Natural killer cell (primary cell): ENCODE measurements around the gene PCED1B. TPM values are rescaled to one million over a fixed set of nuclear protein-coding genes. Genes with fewer than 3 reads are reported as not detected.
A peak's percentile ranks its signal among the peaks of the same experiment; 100 is the strongest.

Experiments
- ATAC-seq, 3 donors: fragments of 150-1000 bp in 2 of 3; fragments of 200-7000 bp in 1 of 3; cut with Tn5 transposase; 1 replicate in 1 of 3; 2 replicates in 2 of 3; pipeline ENCODE4 v1.10.0; 2021; ENCODE audit warnings: mild to moderate bottlenecking in 2 of 3, moderate library complexity in 2 of 3
- DNase-seq, 2 donors: peaks; one replicate each; pipeline versions ENCODE4 v3.0.0 to v3.0.0-alpha.2; 2013 to 2021; ENCODE audit warnings: mixed read lengths in 1 of 2
- H3K27ac ChIP-seq: one replicate; pipeline ENCODE4 v1.5.1; 2013; ENCODE audit warnings: mild to moderate bottlenecking, low read length
- H3K27me3 ChIP-seq: one replicate; pipeline ENCODE4 v1.6.1; 2013; ENCODE audit warnings: low read length; ENCODE audit not compliant: control insufficient read depth, insufficient read depth
- H3K36me3 ChIP-seq: one replicate; pipeline ENCODE4 v1.6.1; 2013; ENCODE audit warnings: low read length; ENCODE audit not compliant: control insufficient read depth, insufficient read depth
- H3K4me1 ChIP-seq: one replicate; pipeline ENCODE4 v1.6.1; 2013; ENCODE audit warnings: low read length; ENCODE audit not compliant: control insufficient read depth, insufficient read depth
- H3K4me3 ChIP-seq: one replicate; pipeline ENCODE4 v1.5.1; 2013; ENCODE audit warnings: low read length
- H3K9me3 ChIP-seq: one replicate; pipeline ENCODE4 v1.6.1; 2013; ENCODE audit warnings: low read length; ENCODE audit not compliant: control insufficient read depth, insufficient read depth
- H3K27ac Mint-ChIP-seq, 2 donors: one replicate each; pipeline ENCODE4 v1.8.0; 2022; ENCODE audit warnings: mild to moderate bottlenecking in 2 of 2, mixed read lengths in 2 of 2, moderate library complexity in 1 of 2
- H3K27me3 Mint-ChIP-seq, 2 donors: one replicate each; pipeline ENCODE4 v1.8.0; 2022; ENCODE audit warnings: low read depth in 2 of 2, mixed read lengths in 2 of 2
- H3K36me3 Mint-ChIP-seq: one replicate; pipeline ENCODE4 v1.8.0; 2022; ENCODE audit warnings: mixed read lengths
- H3K4me1 Mint-ChIP-seq, 2 donors: one replicate each; pipeline ENCODE4 v1.8.0; 2022; ENCODE audit warnings: mixed read lengths in 2 of 2
- H3K4me3 Mint-ChIP-seq: one replicate; pipeline ENCODE4 v1.8.0; 2022; ENCODE audit warnings: mild to moderate bottlenecking, moderate library complexity, mixed read lengths
- H3K9me3 Mint-ChIP-seq, 2 donors: one replicate each; pipeline ENCODE4 v1.8.0; 2022; ENCODE audit warnings: mixed read lengths in 2 of 2
- WGBS: methylation state at CpG from one replicate; pipeline ENCODE4 v1.1.7; 2013; ENCODE audit warnings: missing lambda C conversion rate; ENCODE audit not compliant: insufficient coverage; 5-methylcytosine and 5-hydroxymethylcytosine counted together
- intact Hi-C: fragments of 100-400 bp; cut with micrococcal nuclease; formaldehyde crosslinking; loops from one replicate; pipeline ENCODE4 v1.14.2; 2022
- total RNA-seq, 4 donors: library from RNA; stranded (reverse); fragments of 120-200 nt in 1 of 4; gene quantifications; one replicate each; pipeline versions ENCODE4 v1.2.3 to v1.2.4, GENCODE V29; 2013 to 2022
- TF ChIP-seq, protein P1 (sequence below): fragments of 200-600 bp; IDR thresholded peaks from one replicate; pipeline ENCODE4 v1.8.0; 2022; ENCODE audit warnings: antibody characterized with exemption

The PCED1B gene
- total RNA-seq, 3 donors from 2014 or later (not counting 1 experiment from before 2014, with no cell fraction given), result 30.2 to 35.9 (median 33.3) TPM

- ATAC-seq, result no peak
- no peaks in the 10 kb centered on the region for H3K27me3 Mint-ChIP-seq
- H3K27me3 ChIP-seq, result no peaks in the 10 kb centered on the region
- H3K4me3 Mint-ChIP-seq, result no peak overlapping the region
- H3K9me3 Mint-ChIP-seq, result no peaks in the 10 kb centered on the region
- no peak overlapping the region for H3K27ac ChIP-seq
- DNase-seq, result peak in 1 of 2 donors; percentile 35
- H3K36me3 ChIP-seq, result peaks cover 4% of the 10 kb centered on the region
- WGBS, result 80% methylated on average over 4 of the region's 4 CpGs
- TF ChIP-seq, protein P1, sequence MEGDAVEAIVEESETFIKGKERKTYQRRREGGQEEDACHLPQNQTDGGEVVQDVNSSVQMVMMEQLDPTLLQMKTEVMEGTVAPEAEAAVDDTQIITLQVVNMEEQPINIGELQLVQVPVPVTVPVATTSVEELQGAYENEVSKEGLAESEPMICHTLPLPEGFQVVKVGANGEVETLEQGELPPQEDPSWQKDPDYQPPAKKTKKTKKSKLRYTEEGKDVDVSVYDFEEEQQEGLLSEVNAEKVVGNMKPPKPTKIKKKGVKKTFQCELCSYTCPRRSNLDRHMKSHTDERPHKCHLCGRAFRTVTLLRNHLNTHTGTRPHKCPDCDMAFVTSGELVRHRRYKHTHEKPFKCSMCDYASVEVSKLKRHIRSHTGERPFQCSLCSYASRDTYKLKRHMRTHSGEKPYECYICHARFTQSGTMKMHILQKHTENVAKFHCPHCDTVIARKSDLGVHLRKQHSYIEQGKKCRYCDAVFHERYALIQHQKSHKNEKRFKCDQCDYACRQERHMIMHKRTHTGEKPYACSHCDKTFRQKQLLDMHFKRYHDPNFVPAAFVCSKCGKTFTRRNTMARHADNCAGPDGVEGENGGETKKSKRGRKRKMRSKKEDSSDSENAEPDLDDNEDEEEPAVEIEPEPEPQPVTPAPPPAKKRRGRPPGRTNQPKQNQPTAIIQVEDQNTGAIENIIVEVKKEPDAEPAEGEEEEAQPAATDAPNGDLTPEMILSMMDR, result no peak
- H3K27ac Mint-ChIP-seq, result peak overlapping the region; percentile 36 to 62
- intact Hi-C loops, result no loop called here
- H3K4me1 Mint-ChIP-seq, result peaks cover 24 to 43% of the 10 kb centered on the region in 2 donors
- H3K4me1 ChIP-seq, result no peaks in the 10 kb centered on the region
- H3K36me3 Mint-ChIP-seq, result no peaks in the 10 kb centered on the region
- H3K9me3 ChIP-seq, result no peaks in the 10 kb centered on the region
- no peak overlapping the region for H3K4me3 ChIP-seq
These were observed 65.8 kb downstream of the PCED1B start for GRCh38 chr12:47145188-47145587.

- ATAC-seq, result no peak
These were observed 68.3 kb downstream of the PCED1B start for GRCh38 chr12:47147739-47148138.

GRCh38 chr12:47149146-47149545 is 69.7 kb downstream of the PCED1B start:
- ATAC-seq, result no peak

More at GRCh38 chr12:47147739-47148138, 68.3 kb downstream of the PCED1B start:
- no peaks in the 10 kb centered on the region for H3K9me3 Mint-ChIP-seq
- no peaks in the 10 kb centered on the region for H3K27me3 Mint-ChIP-seq
- Histone ChIP-seq H3K4me1 (no peaks in the 10 kb centered on the region), H3K4me3 (no peak overlapping the region), H3K9me3 (no peaks in the 10 kb centered on the region), H3K27ac (no peak overlapping the region), H3K36me3 (no peaks in the 10 kb centered on the region), H3K27me3 (no peaks in the 10 kb centered on the region)
- H3K4me1 Mint-ChIP-seq, result peaks cover 34 to 36% of the 10 kb centered on the region in 2 donors
- no peak overlapping the region for H3K4me3 Mint-ChIP-seq
- no peak for DNase-seq
- 100% methylated on average over 2 of the region's 2 CpGs for WGBS
- intact Hi-C loops, result no loop called here
- no peak overlapping the region for H3K27ac Mint-ChIP-seq
- H3K36me3 Mint-ChIP-seq, result no peaks in the 10 kb centered on the region
- TF ChIP-seq, protein P1, result no peak

More at GRCh38 chr12:47149146-47149545, 69.7 kb downstream of the PCED1B start:
- H3K4me1 ChIP-seq, result no peaks in the 10 kb centered on the region
- H3K36me3 ChIP-seq, result no peaks in the 10 kb centered on the region
- Mint-ChIP-seq H3K27me3 (no peaks in the 10 kb centered on the region), H3K9me3 (no peaks in the 10 kb centered on the region), H3K4me3 (no peak overlapping the region), H3K36me3 (no peaks in the 10 kb centered on the region), H3K27ac (peak overlapping the region in 1 of 2 donors; percentile 7), H3K4me1 (peaks cover 30 to 36% of the 10 kb centered on the region in 2 donors)
- H3K27ac ChIP-seq, result no peak overlapping the region
- H3K9me3 ChIP-seq, result no peaks in the 10 kb centered on the region
- no peak overlapping the region for H3K4me3 ChIP-seq
- intact Hi-C loops, result no loop called here
- WGBS, result 71% methylated on average over 3 of the region's 3 CpGs
- DNase-seq, result no peak
- TF ChIP-seq, protein P1, result no peak
- no peaks in the 10 kb centered on the region for H3K27me3 ChIP-seq
